ELR (cell line): ENCODE measurements around the gene MSI2.
A peak's percentile ranks its signal among the peaks of the same experiment; 100 is the strongest.

ENCODE experiments used
- DNase-seq: peaks from one replicate; pipeline ENCODE4 v3.0.0-alpha.2; 2015; ENCODE audit warnings: low read depth

The MSI2 gene

DNA sequence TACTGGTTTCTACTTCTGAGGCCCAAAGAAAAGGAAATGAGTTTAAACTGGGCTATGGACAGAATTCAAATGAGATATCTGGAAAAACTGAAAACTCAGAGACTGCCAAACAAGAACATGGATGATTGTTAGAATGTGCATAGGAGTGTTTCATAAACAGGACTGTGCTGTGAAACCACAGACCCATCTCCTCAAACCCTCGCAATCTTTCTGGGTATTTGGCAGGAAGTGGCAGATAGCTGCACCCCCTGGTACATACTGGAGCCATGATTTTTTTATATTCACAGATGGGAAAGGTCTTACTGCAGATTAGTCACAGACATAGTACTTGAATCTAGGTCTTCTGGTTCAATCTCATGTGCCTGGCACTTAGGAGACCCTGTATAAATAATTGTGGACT, 343.8 kb downstream of the MSI2 start:
- no peak for DNase-seq

DNA sequence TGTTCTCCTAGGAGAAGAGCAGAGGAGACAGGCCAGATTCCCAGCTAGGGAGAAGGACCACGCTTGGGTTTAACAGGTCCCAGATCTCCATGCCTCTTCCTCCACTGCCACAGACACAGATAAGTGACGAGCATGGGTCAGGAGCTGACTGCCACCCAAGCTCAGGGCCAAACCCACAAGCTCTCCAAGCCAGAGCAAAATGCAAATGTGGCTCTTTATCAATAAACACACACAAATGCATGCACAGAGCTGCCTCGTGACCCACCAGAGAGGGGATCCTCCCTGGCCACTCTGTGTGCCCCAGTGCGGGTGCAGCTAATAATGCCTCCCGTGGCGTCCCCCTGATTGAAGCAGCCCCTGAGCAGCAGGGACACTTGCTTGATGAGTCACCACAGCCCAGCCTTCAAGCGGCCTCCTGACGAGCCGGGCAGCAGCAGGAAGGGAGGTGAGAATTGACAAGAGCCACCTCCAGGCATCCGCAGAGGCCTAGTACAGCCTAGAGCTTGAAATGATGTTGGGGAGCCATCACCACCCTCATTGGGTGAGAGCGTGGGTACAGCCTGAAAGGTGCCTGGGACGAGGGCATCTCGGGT, 344.9 kb downstream of the MSI2 start:
- DNase-seq: no peak

DNA sequence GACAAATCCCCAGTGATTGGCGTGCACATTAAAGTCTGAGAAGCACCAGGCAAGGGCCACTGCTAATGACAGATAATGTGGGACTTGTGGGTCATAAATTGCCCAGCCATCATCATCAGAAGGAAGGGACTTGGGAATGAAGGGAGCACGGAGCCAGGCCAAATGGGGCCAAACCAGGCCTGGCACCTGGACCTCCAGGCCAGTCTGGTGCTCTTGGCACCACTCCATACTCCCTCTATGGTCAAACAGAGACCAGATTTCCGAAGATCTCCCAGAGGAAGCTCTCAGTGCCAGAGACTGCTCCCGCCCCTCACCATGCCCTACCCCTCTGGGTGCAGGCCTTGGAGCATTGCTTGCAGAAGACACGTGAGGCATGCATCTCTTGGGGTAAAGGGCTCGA, 346.6 kb downstream of the MSI2 start:
- DNase-seq: no peak

DNA sequence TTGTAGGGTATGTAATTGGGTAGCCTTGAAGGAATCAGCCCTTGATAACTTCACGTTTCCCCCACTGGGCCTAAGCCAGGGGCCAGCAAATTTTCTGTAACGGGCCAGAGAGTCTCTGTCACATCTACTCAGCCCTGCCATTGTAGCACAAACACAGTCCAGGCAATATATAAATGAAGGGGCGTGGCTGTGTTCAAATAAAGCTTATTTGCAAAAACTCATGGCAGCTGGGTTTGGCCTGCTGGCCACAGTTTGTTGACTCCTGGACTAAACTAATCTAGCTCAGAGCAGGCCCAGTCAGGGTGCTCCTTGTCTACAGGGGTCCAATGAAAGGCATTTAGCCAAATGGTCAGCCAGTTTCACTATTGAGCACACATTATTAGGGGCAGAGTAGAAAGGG, 347.2 kb downstream of the MSI2 start:
- no peak for DNase-seq

DNA sequence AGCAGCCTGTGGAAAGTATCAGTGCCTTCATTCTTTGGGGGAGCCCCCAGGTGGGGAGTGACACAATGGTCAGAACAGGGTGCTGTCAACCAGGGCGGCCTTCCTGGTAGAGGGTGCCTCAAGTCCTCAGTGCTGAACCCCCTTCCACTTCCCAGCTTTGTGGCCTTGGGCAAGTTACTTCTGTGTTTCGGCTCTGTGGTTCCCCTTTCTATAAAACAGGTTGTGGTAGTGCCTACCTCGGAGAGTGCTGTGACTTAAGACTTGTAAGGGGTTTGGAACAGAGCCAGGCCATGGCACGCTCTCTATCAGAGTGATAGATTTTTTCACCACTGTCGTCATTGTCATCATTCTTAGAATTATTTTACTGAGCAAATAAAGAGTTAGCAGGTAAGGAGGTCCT, 347.7 kb downstream of the MSI2 start:
- no peak for DNase-seq

DNA sequence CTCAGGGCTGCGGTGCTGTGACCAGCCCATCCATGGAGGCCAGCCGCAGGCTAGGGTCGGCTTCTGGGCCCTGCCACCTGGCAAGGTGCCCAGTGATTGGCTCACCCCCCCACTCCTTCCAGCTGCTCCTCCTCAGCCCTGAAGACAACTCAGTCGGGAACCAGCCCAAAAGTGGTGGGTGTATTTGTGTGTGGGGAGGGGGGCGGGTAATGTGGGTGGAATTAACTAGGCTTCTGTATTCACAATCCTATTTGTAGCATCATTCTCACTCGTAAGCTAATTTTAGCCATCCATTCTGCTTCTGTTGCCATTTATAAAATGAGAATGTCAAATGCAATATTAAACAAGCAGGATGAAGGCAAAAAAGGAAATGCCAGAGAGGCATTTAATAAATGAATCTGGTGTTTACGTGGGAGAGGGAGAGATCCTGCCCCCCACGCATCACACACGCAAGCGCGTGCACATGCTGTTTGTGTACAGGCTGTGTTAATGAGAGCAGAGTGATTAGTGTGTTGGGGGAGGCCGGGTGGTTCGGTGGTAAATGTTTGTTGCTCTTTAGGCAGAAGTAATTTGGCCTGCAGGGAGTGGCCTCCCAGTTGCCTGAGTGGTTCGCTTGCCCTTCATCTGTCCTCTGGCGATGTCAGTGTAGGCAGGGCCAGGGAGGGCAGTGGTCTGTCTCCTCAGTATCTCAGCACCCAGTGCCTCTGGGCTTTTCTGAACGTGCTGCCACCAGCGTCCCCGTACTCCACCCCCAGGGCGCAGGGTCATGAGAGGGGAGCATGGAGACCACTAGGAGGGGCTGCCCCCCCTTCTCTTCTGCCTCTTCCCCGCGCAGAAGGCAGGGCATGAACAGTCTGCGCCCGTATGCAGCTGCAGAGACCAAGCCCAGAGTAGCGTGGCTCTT, 348.7 kb downstream of the MSI2 start:
- no peak for DNase-seq

DNA sequence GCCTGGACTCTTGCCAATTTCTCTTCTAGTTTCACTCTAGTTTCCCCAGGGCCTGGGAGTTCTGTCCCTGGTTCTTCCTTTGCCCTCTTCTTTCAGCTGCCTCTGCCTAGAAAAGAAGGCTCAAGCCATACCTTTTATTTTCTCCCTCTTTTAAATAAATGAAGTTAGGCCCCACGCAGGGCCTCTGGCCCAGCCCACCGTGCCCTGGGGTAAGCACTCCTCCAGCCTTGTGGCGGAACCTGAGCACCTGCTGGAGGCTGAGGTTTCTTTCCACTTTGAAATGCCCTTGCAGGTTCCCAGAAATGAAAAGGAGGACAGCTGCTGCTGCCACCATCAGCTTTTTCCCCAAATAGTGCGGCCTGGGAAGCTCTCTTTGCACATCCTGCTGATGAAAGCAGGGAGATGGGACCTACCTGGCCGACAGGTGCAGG, 349.4 kb downstream of the MSI2 start:
- no peak for DNase-seq

DNA sequence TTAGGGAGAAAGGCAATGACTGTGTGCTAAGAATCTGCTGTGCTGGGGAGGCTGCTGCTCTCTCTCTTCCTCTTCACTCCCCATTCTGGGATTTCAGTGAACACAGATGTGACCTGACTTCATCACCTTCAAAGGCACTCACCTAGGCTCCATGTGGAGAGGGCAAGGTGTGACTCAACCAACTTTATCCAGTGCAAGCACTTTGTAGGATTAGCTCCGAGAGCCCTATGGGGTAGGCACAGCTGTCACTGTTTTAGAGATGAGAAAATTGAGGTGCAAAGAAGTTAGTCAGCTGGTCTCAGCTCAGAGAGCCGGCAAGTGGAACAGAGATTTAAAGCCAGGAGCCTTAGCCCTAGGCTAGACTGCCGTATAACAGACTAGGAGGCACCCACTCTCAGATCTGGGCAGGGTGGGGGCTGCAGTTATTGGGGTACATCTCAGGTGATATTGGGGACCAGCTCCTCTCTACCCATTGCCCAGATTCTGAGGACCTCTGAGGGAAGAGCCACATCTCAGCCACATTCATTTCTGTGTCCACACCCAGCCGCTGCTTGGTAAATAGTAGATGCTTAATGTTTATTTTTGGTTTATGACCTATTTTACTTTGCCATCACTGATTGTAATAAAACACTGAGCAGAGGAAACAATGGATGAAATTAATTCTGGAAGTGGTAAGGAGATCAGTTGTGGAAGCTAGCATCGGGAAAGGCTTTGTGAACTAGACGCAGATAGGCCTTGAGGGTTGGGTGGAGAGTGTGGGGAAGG, 350.0 kb downstream of the MSI2 start:
- no peak for DNase-seq

DNA sequence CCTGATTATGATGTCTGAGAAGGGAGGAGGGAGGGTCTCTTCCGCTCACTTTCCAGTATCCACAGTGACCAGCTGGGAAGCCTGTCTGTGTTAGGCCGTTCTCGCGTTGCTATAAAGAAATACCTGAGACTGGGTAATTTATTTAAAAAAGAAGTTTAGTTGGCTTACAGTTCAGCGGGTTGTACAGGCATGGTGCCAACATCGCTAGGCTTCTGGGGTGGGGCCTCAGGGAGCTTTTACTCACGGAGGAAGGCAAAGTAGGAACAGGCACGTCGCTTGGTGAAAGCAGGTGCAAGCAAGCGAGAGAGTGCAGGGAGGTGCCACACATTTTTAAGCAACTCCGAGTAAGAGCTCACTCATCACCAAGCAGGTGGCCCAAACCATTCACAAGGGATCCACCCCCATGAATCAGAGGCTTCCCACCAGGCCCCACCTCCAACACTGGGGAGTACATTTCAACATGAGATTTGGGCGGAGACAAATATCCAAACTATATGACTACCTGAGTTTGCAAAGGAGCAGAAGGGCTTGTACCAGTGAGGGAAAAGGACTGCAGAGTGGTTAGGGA, 351.3 kb downstream of the MSI2 start:
- DNase-seq: no peak

DNA sequence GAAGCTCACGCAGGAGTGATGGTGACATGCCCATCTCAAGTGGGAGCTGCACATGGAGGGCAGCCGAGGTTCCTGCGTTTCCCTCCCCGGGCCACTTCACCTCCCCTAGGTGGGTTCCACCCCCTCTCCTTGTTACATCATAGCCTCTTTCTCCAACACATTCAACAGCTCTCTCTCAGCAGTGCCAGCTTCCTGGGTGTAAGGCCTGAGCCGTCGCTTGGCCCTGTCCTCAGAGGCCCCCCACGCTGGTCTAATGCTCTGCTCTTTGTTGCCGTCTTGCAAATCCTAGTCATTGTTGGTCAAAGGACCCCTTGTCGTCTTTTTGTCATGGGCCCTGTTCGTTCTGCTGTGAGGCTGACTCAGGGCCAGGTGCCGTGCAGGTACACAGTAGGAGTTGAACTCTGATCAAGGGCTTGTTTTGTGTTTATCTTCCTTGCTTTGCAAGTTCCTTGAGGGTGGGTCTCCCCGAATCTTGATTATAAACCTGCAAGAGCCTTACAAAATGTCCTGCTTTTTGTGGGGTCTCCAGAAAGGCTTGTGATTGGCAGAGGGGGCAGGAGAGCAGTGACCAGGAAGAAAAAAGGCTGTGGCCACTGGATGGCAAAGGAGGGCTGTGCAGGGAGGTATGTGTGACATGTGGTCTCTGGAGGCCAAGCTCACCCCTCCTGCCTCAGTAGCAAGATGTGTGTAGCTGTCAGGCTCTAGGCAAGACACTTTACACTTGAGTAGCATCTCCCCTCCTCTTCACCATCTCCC, 352.2 kb downstream of the MSI2 start:
- no peak for DNase-seq

DNA sequence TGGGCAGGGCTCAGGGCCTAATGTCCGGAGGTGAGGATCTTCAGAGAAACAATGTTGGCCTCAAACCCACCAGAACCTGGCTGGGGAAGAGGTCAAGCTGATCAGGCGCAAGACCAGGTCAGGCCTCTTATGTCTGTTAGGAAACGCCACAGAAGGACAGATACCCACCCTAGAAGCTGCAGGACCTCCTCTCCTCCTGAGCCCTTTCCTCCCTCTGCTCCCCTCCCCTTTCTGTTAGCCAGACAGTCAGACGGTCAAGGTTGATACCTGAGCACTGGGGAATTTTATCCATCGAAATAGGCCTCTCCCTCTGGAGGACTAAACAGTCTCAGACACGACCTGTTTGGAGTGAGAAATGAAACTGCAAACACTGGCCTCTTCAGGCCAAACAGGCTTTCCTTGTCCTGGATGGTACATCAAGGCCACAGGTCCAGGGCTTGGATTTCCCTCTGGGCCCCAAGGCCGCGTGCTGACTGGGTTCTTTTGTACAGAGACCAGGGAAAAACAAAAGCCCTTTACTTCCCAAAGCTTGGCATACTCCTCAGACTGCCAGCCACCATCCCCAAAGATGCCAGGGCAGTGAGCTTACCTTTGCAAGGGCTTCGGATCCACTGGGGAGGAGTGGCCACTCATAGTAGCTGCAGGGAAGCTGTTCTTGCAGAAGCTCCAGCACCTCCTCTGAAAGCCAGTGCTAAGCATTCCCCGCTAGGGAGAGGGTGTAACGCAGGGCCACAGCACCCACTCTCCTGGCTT, 353.0 kb downstream of the MSI2 start:
- DNase-seq: no peak

DNA sequence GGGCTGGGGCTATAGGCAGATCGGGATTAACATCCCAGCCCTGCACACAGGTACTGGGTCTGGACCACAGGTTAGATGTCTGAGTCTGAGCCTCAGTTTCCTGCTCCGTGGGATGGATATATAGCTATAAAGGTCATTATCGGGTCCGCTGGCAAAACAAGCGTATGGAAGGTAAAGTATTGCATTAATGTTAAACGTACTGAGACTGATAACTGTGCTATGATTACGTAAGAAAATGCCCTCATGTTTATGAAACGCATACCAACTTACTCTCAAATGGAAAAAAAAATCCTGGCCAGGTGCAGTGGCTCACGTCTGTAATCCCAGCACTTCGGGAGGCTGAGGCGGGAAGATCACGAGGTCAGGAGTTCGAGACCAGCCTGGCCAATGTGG, 353.6 kb downstream of the MSI2 start:
- DNase-seq: no peak

DNA sequence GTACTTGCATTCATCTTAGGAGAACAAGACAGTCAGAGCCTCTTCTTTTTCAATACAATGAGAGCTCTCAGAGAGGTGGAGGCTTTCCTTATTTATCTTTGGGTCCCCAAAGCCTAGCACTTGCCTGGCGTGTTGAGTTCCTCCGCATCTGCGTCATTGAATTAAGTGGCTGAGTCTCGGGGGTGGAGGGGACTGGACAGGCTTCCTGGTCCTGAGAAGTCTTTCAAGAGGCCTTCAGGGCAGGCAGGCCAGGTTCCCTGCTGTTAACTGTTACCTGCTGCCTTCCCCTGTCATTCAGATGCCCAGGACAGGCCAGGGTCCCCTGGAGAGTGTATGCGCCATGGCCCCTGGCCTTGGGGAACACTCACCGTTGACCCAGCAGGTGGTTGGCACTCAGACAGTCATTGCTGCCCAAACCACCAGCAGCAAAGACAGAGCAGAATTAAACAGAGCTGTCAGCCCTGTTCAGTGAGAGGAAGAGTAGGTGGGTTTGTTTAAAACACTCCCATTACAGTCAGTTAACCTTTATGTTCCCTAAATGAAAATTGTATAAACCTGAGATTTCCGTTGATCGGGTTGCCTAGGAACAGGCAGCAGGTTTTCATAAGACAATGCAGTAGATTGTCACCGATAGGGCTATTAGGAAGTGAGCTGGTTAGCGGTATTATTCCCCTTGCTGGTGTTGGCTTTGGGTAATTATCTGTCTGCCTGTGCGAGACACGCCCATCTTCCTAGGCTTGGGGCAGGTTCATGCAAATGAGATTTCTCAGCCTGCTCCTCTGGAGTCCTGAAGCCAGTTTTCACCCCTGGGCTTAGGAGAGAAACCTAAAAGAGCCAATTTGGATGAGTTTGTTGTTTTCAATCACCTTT, 356.1 kb downstream of the MSI2 start:
- DNase-seq: no peak

DNA sequence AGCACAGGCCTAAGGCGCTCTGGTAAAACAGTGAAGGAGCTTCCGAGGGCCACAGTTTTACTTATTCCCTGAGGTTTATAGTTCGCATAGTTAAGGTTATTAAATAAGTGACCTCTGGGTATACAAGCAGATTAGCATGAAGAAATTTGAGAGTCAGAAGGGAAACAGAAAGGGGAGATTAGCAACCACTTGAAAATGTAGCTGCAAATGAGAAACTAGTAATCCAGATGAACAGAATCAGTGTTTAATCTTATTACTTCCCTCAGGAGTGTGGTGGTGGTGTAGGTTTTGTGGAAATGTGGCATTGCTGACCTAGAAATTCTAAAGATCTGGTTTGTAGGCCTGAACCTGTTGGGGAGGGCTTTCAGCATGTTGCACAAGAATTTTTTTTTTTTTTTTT, 358.4 kb downstream of the MSI2 start:
- DNase-seq: no peak

DNA sequence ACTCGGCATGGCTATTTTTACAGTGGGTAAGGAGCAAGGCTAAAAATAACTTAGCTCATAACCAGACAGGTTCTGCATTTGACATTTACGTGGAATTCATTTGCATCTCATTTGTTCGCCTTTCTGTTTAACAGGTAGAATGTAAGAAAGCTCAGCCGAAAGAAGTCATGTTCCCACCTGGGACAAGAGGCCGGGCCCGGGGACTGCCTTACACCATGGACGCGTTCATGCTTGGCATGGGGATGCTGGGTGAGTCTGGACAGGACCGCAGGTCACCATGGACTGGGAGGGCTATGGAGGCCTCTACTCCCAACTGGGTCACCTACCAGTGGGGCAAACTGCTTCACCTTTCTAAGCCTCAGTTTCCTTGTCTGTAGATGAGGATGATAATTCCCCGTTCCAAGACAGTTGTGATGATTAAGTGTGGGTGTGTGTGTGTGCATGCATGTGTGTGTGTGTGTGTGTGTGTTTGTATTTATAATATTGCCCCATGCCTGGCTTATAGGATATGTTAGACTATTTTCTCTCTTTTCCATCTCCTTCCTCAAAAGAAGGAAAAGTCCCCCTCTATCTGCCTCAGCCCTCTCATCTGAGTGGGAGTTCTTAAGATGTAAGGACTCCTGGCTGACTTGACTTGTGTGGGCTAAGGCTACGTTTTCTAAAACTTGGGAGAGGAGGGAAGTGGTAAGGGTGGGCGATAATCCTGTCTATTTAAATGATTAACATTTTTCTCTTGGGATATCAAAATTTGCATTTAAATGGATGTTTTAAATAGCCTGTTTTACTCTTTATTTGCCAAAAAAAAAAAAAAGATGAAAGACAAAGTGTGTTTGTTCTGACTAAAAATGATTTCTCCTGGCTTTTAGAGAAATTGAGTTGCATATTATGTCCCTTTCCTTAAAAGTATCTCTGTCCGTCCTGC, 359.8 kb downstream of the MSI2 start:
- no peak for DNase-seq

DNA sequence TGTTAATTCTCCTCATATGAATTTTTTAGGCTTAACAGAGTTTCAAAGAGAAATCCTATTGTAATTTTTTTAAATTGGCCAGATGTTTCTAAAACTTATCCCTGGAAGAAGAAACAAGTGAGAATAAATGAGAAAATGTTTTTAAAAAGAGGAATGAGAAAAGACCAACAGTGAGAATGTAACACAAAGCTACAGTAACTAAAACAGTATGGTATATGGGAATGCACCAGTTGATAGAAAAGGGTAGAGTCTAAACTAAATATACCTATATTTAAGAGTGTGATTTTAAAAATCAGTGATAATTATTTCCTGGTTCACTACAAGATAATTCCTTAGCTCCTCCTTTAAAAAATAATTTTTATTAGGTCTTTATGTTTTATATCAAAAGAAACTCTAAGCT, 360.9 kb downstream of the MSI2 start:
- no peak for DNase-seq

DNA sequence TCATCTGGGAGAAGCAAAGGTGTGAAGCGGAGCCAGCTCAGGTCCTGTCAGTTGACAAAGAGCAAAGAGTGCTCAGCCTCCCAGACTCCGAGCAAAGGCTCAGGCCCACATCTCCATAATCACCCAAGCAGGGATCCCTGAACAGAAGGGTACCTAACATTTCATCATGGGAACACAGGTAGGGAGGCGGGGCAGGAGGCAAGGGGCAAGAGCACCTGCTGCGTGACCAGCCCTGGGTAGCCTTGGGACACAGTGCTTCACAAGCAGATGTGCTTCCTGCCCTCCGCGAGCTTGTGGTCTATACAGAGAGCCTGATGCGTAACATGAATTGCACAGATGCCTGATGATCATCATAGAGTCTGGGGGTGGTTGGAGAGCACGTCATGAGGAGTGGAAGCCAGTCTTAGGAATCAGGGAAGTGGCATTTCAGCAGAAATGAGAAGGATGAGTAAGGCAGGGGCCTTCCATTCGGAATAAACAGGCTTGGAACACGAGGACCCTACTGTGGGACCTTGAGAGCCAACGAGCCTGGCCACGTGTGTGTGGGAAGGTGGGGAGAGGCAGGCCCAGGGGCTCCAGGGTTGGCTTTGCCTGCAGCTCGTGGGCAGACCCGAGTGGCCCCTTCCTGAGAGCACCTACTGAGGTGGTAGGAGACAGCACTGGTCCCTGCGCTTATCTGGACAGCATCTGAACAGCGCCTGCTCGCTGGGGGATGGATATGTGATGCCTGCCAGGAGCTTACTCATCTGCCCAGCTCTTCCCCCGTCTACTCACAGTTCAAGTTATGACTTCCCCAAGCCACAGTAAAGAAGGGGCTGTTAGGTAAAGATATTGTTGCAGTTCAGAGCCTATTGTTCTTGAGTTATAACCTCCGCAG, 363.0 kb downstream of the MSI2 start:
- peak; percentile 81 for DNase-seq

DNA sequence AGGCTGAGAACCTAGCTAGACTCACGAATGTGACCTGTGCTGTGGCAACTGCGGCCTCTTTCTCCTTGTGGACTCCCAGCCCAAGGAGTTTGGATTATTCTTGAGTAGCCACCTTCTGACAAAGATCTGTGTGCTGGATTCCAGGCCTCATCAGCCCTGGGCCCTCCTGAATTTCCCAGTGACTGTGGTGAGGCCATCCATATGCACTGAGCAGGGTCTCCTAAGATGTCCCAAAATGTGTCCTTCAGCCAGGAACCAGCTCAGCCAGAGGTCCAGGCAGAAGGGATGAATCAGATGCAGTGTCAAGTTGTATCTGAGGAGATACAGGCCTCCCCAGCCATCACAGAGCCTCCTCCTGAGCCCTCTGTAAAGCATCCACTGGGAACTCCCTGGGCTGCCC, 364.3 kb downstream of the MSI2 start:
- DNase-seq: no peak
